H1 (cell line): Measurements from ENCODE around the gene IL17REL. TPM values are rescaled to one million over a fixed set of nuclear protein-coding genes. Genes with fewer than 3 reads are reported as not detected.

Experiments used
- polyA plus RNA-seq, 7 experiments: library from polyadenylated mRNA; depleted of rRNA in 3 of 7; stranded (reverse) in 5 of 7; unstranded in 2 of 7; fragments of >200 nt in 5 of 7; fragments of 200-250 nt in 2 of 7; gene quantifications; 1 replicate in 5 of 7; 2 replicates in 1 of 7; 4 replicates in 1 of 7; pipeline versions ENCODE4 v1.2.1 to v1.2.3, GENCODE V29; 2011 to 2013; ENCODE audit warnings: missing spikeins in 2 of 7, mixed read lengths in 2 of 7
- total RNA-seq: library from RNA; stranded (reverse); fragmentation: NEBNext Ultra II Directional; extraction: Animal tissue kit (Norgen Biotek cat#: 25700); gene quantifications from 2 replicates; pipeline ENCODE4 v1.2.1, GENCODE V29; 2021
- TF ChIP-seq, protein P1 (sequence below): fragments of 300-600 bp; sonication (generic); IDR thresholded peaks from 2 replicates; pipeline ENCODE4 v1.7.1; 2012; ENCODE audit warnings: low read length, moderate library complexity, mild to moderate bottlenecking, inconsistent platforms; ENCODE audit not compliant: insufficient replicate concordance

Gene IL17REL
- total and polyA plus RNA-seq, 2 of the 8 experiments (the other 6 are each of a cell fraction or from before 2014, with no cell fraction given) = 0.15 to 0.20 TPM

DNA sequence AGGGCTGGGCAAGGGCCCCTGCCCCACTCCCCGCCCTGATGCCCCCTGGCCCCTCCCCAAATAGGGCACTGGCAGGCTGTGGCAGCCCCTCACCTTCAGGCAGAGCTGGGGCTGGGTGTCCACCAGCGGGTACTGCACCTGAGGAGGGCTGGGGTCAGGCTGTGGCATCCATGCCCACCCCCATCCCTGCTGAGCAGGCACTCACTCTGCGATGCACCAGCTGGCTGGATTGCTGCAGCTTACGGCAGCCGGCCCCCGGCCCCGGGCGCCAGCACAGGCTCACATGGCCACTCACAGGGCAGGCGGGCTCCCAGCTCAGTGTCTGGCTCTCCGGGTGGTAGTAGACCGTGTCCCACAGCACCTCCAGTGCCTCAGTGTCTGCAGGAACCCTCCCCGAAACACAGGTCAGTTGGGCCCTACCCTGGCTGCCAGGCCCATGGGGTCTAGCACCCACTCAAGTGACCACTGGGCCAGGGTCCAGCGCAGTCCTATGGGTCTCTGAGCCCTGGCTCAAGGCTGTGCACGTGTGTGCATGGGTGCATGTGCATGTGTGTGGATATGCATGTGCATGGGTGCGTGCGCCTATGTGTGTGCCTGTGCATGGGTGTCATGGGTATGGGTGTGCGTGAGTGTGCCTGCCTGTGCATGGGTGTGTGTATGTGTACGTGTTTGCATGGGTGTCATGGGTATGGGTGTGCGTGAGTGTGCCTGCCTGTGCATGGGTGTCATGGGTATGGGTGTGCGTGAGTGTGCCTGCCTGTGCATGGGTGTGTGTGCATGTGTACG lies 14.4 kb downstream of the IL17REL start (continued):
- TF ChIP-seq, protein P1, sequence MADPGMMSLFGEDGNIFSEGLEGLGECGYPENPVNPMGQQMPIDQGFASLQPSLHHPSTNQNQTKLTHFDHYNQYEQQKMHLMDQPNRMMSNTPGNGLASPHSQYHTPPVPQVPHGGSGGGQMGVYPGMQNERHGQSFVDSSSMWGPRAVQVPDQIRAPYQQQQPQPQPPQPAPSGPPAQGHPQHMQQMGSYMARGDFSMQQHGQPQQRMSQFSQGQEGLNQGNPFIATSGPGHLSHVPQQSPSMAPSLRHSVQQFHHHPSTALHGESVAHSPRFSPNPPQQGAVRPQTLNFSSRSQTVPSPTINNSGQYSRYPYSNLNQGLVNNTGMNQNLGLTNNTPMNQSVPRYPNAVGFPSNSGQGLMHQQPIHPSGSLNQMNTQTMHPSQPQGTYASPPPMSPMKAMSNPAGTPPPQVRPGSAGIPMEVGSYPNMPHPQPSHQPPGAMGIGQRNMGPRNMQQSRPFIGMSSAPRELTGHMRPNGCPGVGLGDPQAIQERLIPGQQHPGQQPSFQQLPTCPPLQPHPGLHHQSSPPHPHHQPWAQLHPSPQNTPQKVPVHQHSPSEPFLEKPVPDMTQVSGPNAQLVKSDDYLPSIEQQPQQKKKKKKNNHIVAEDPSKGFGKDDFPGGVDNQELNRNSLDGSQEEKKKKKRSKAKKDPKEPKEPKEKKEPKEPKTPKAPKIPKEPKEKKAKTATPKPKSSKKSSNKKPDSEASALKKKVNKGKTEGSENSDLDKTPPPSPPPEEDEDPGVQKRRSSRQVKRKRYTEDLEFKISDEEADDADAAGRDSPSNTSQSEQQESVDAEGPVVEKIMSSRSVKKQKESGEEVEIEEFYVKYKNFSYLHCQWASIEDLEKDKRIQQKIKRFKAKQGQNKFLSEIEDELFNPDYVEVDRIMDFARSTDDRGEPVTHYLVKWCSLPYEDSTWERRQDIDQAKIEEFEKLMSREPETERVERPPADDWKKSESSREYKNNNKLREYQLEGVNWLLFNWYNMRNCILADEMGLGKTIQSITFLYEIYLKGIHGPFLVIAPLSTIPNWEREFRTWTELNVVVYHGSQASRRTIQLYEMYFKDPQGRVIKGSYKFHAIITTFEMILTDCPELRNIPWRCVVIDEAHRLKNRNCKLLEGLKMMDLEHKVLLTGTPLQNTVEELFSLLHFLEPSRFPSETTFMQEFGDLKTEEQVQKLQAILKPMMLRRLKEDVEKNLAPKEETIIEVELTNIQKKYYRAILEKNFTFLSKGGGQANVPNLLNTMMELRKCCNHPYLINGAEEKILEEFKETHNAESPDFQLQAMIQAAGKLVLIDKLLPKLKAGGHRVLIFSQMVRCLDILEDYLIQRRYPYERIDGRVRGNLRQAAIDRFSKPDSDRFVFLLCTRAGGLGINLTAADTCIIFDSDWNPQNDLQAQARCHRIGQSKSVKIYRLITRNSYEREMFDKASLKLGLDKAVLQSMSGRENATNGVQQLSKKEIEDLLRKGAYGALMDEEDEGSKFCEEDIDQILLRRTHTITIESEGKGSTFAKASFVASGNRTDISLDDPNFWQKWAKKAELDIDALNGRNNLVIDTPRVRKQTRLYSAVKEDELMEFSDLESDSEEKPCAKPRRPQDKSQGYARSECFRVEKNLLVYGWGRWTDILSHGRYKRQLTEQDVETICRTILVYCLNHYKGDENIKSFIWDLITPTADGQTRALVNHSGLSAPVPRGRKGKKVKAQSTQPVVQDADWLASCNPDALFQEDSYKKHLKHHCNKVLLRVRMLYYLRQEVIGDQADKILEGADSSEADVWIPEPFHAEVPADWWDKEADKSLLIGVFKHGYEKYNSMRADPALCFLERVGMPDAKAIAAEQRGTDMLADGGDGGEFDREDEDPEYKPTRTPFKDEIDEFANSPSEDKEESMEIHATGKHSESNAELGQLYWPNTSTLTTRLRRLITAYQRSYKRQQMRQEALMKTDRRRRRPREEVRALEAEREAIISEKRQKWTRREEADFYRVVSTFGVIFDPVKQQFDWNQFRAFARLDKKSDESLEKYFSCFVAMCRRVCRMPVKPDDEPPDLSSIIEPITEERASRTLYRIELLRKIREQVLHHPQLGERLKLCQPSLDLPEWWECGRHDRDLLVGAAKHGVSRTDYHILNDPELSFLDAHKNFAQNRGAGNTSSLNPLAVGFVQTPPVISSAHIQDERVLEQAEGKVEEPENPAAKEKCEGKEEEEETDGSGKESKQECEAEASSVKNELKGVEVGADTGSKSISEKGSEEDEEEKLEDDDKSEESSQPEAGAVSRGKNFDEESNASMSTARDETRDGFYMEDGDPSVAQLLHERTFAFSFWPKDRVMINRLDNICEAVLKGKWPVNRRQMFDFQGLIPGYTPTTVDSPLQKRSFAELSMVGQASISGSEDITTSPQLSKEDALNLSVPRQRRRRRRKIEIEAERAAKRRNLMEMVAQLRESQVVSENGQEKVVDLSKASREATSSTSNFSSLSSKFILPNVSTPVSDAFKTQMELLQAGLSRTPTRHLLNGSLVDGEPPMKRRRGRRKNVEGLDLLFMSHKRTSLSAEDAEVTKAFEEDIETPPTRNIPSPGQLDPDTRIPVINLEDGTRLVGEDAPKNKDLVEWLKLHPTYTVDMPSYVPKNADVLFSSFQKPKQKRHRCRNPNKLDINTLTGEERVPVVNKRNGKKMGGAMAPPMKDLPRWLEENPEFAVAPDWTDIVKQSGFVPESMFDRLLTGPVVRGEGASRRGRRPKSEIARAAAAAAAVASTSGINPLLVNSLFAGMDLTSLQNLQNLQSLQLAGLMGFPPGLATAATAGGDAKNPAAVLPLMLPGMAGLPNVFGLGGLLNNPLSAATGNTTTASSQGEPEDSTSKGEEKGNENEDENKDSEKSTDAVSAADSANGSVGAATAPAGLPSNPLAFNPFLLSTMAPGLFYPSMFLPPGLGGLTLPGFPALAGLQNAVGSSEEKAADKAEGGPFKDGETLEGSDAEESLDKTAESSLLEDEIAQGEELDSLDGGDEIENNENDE = no peak
